Measurements from ENCODE around the gene RPS6KA1.

- TF ChIP-seq ZNF274 (IDR thresholded peaks at IDR 0.05; ENCODE audit: borderline replicate concordance, extremely low read depth, low read length) (no peak), RBBP5 (IDR thresholded peaks at IDR 0.05; ENCODE audit: borderline replicate concordance, low read depth, low read length) (peak; percentile 31; the same call in 1 of the 2 replicates), EP300 (IDR thresholded peaks at IDR 0.05; ENCODE audit: borderline replicate concordance in 1 of 2, low read depth in 2 of 2, low read length in 2 of 2) (no peak), RNF2 (IDR thresholded peaks at IDR 0.05; ENCODE audit: borderline replicate concordance, low read depth, low read length, missing control alignments, poor library complexity, severe bottlenecking) (no peak), HDAC2 (IDR thresholded peaks at IDR 0.05; ENCODE audit: borderline replicate concordance in 1 of 2, low read depth in 2 of 2, low read length in 2 of 2) (no peak), KDM1A (IDR thresholded peaks at IDR 0.05; ENCODE audit: borderline replicate concordance, low read length) (no peak), EZH2 (IDR thresholded peaks at IDR 0.05; ENCODE audit: low read depth, low read length, severe bottlenecking) (no peak), EGR1 (IDR thresholded peaks at IDR 0.05; ENCODE audit: borderline replicate concordance, low read depth, low read length) (peak; percentile 18; the same call in 1 of the 2 replicates), POLR2A (IDR thresholded peaks at IDR 0.05; ENCODE audit: control extremely low read depth in 1 of 2, low read depth in 2 of 2, low read length in 2 of 2) (no peak), BRCA1 (IDR thresholded peaks at IDR 0.05; ENCODE audit: low read depth, low read length) (no peak), SAP30 (IDR thresholded peaks at IDR 0.05; ENCODE audit: insufficient read depth, insufficient replicate concordance, low read length) (no peak)
- TF ChIP-seq, protein P1, sequence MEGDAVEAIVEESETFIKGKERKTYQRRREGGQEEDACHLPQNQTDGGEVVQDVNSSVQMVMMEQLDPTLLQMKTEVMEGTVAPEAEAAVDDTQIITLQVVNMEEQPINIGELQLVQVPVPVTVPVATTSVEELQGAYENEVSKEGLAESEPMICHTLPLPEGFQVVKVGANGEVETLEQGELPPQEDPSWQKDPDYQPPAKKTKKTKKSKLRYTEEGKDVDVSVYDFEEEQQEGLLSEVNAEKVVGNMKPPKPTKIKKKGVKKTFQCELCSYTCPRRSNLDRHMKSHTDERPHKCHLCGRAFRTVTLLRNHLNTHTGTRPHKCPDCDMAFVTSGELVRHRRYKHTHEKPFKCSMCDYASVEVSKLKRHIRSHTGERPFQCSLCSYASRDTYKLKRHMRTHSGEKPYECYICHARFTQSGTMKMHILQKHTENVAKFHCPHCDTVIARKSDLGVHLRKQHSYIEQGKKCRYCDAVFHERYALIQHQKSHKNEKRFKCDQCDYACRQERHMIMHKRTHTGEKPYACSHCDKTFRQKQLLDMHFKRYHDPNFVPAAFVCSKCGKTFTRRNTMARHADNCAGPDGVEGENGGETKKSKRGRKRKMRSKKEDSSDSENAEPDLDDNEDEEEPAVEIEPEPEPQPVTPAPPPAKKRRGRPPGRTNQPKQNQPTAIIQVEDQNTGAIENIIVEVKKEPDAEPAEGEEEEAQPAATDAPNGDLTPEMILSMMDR (IDR thresholded peaks at IDR 0.05; ENCODE audit: control extremely low read depth in 1 of 3, insufficient read depth in 1 of 3, low read depth in 1 of 3, low read length in 3 of 3), result peak; percentile 59 to 74 (median 66)
- TF ChIP-seq, protein P2, sequence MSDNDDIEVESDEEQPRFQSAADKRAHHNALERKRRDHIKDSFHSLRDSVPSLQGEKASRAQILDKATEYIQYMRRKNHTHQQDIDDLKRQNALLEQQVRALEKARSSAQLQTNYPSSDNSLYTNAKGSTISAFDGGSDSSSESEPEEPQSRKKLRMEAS (IDR thresholded peaks at IDR 0.05), result no peak
- TF ChIP-seq, protein P3, sequence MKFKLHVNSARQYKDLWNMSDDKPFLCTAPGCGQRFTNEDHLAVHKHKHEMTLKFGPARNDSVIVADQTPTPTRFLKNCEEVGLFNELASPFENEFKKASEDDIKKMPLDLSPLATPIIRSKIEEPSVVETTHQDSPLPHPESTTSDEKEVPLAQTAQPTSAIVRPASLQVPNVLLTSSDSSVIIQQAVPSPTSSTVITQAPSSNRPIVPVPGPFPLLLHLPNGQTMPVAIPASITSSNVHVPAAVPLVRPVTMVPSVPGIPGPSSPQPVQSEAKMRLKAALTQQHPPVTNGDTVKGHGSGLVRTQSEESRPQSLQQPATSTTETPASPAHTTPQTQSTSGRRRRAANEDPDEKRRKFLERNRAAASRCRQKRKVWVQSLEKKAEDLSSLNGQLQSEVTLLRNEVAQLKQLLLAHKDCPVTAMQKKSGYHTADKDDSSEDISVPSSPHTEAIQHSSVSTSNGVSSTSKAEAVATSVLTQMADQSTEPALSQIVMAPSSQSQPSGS (IDR thresholded peaks at IDR 0.05; ENCODE audit: low read length), result no peak
Observed at GRCh38 chr1:26541816-26542711, 12.5 kb downstream of the RPS6KA1 start.

All from H1 (cell line).